NT2/D1 (cell line): ENCODE measurements around the gene RIMKLA.

ENCODE experiments used
- DNase-seq: peaks from one replicate; pipeline ENCODE4 v3.0.0-alpha.2; 2011; ENCODE audit warnings: low read depth, low spot score
- H3K27me3 ChIP-seq: 2 replicates; pipeline ENCODE4 v1.6.0; 2011; ENCODE audit warnings: mild to moderate bottlenecking; ENCODE audit not compliant: insufficient read length, insufficient read depth
- H3K36me3 ChIP-seq: 2 replicates; pipeline ENCODE4 v1.6.1; 2011; ENCODE audit warnings: mild to moderate bottlenecking, low read length, mixed read lengths; ENCODE audit not compliant: insufficient read depth, insufficient read length
- H3K4me1 ChIP-seq: 2 replicates; pipeline ENCODE4 v1.5.1; 2011; ENCODE audit not compliant: insufficient read depth, insufficient read length
- H3K4me3 ChIP-seq: 2 replicates; pipeline ENCODE4 v1.5.1; 2011; ENCODE audit warnings: low read depth; ENCODE audit not compliant: insufficient read length
- H3K9ac ChIP-seq: 2 replicates; pipeline ENCODE4 v1.6.0; 2011; ENCODE audit warnings: low read depth; ENCODE audit not compliant: insufficient read length
- H3K9me3 ChIP-seq: 2 replicates; pipeline ENCODE4 v1.5.1; 2011; ENCODE audit warnings: mild to moderate bottlenecking, low read length; ENCODE audit not compliant: insufficient read depth
- SUZ12 ChIP-seq: IDR thresholded peaks from 2 replicates; pipeline ENCODE4 v1.6.1; 2011; ENCODE audit not compliant: insufficient read length, insufficient read depth; ENCODE audit errors: extremely low read depth
- YY1 ChIP-seq: IDR thresholded peaks from 2 replicates; pipeline ENCODE4 v1.6.1; 2011; ENCODE audit not compliant: insufficient read length, insufficient read depth
- ZNF274 ChIP-seq: IDR thresholded peaks from 2 replicates; pipeline ENCODE4 v1.6.1; 2011; ENCODE audit warnings: mild to moderate bottlenecking, low read depth, low read length

RIMKLA gene

DNA sequence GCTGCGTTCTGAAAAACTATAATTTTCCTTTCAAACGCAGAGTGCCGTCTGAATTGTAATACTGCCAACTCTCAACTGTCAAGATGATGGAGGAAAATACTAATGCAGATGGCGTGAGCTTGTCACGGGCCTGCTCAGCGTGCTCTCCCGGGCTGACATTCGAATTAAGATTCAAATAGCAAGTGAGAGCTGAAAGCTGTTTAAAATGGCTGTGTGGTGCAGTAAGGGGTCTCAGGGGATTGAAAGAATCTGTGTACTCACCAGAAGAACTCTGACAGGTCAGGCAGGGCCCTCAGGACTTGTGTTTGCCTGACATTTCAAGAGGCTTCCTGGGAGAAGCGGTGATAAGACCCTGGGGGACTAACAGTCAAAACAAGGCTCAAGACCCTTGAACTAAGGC lies 42.1 kb downstream of the RIMKLA start:
- H3K9ac ChIP-seq, result no peak overlapping the region
- TF ChIP-seq SUZ12, result no peak
- no peak for TF ChIP-seq YY1
- no peak for TF ChIP-seq ZNF274
- no peak overlapping the region for H3K4me3 ChIP-seq
- no peaks in the 10 kb centered on the region for H3K9me3 ChIP-seq
- no peaks in the 10 kb centered on the region for H3K36me3 ChIP-seq
- no peak for DNase-seq
- no peaks in the 10 kb centered on the region for H3K27me3 ChIP-seq
- peaks cover 13% of the 10 kb centered on the region for H3K4me1 ChIP-seq

DNA sequence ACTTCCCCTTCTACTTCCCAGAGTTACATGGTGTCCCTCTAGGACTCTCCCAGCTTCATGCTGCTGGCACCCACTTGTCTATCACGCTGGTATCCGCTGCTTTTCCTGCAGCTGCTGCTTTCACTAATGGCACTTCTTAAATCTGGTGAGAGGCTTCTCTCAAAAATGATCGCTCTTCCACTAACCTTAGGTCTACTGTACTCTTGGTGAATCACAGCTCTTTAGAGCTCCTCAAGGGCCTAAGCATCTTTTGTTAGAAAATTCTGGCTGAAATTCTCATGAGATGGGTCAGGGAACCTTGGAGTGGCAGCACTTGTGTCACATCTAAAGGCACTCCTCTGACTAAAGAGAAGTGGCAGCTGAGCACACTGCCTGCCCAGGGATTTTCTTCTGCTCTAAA lies 43.1 kb downstream of the RIMKLA start:
- DNase-seq, result no peak

DNA sequence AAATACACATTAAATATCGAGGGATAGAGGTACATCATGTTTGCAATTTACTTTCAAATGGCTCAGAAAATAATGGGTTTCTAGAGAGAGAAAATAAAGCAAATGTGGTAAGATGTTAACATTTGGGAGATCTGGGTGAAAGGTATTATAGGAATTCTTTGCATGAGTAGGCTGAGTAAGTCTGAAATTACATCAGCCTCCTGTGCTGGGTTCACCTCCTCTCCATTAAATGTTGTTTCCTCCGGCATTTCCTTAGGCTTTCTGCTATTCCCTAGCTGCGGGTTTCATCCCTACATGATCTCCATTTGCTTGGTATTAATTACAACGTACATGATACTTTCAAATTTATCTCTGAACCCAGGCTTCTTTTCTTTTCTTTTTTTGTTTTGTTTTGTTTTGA lies 43.6 kb downstream of the RIMKLA start:
- no peaks in the 10 kb centered on the region for H3K27me3 ChIP-seq
- no peaks in the 10 kb centered on the region for H3K9me3 ChIP-seq
- H3K36me3 ChIP-seq, result no peaks in the 10 kb centered on the region
- no peak overlapping the region for H3K4me3 ChIP-seq
- no peak overlapping the region for H3K9ac ChIP-seq
- H3K4me1 ChIP-seq, result peaks cover 10% of the 10 kb centered on the region
- no peak for DNase-seq
- TF ChIP-seq SUZ12 (no peak), YY1 (no peak), ZNF274 (no peak)

More for the DNA sequence above, 43.1 kb downstream of the RIMKLA start:
- no peaks in the 10 kb centered on the region for H3K36me3 ChIP-seq
- H3K4me3 ChIP-seq, result no peak overlapping the region
- no peaks in the 10 kb centered on the region for H3K27me3 ChIP-seq
- H3K9ac ChIP-seq, result no peak overlapping the region
- TF ChIP-seq ZNF274 (no peak), SUZ12 (no peak)
- H3K9me3 ChIP-seq, result no peaks in the 10 kb centered on the region
- peaks cover 13% of the 10 kb centered on the region for H3K4me1 ChIP-seq

DNA sequence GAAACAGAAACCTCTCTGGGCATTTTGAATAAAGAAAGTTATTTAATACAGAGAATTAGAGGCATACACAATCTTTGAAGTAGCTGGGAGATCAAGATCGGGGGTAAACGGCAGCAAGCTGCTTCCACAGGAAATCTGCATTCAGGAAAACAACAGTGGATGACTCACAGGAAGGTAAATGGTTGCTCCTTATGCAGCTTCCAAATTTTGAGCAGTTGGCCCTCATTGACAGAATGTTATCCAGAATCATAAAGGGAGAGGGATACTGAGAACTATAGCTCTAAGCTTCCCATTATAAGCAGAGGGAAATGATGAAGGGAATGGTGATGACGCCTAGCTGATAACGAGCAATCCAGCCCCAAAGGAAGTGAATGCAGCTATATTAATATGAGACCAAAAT lies 46.6 kb downstream of the RIMKLA start:
- Histone ChIP-seq H3K36me3 (no peaks in the 10 kb centered on the region), H3K4me3 (no peak overlapping the region), H3K27me3 (no peaks in the 10 kb centered on the region), H3K9me3 (no peaks in the 10 kb centered on the region), H3K4me1 (no peaks in the 10 kb centered on the region), H3K9ac (no peak overlapping the region)
- DNase-seq, result no peak
- TF ChIP-seq YY1 (no peak), SUZ12 (no peak), ZNF274 (no peak)

DNA sequence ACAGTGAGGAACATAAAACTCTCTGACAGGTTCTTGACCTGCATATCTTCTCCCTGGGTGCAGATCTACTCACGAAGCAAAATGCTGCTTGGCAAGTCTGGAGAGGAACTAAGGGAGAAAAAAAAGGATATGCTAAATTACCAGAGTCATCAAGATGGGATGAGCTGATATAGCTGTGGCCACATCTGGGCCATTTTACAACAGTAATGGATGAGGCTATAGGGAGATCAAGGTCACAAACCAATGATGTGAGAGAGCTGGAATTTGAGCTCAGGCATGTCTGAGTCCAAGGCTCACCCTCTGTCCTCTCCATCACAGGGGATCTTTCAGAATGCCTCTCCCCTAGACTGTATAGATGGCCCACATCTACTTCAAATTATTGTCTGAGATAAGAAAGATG lies 49.0 kb downstream of the RIMKLA start:
- no peaks in the 10 kb centered on the region for H3K9me3 ChIP-seq
- H3K27me3 ChIP-seq, result no peaks in the 10 kb centered on the region
- peaks cover 6% of the 10 kb centered on the region for H3K4me1 ChIP-seq
- TF ChIP-seq YY1 (no peak), ZNF274 (no peak), SUZ12 (no peak)
- no peak overlapping the region for H3K4me3 ChIP-seq
- DNase-seq, result no peak
- H3K9ac ChIP-seq, result no peak overlapping the region
- H3K36me3 ChIP-seq, result no peaks in the 10 kb centered on the region

DNA sequence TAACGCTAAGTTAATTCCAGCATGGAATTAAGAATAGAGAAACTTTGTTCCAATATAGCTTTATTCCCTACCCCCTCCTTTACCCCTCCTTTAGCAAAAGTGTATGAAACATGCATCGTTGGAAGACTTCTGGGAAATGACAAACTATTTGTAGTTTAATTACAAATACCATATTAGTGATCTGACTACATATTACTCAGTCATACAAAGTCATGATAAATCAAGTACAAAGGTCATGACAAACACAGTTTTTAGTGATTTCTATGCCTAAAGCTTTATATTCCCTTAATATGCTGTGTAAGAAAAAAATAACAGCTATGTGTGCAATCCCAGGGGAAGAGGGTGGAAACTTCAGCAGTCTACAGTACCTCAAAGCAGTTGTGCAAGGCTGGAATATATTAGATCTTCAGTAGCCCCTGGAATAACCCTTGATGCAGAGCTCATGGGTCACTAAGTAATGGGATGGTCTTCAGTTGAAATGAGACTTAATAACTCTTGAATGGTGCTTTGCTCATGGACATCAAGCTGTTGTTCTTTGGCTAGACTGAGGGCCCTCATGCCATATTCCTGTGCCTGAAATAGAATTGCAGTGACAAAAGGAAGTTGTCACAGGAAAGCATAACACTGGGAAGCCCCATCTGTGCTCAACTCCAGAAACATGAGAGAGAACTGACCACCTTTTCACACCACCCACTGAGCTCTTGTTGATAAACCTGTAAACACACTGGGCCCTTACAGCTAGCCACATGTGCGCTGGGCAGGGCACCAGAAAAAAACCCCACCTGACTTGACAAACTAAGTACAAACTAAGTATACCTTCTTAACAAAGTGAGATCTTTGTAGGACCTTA lies 49.9 kb downstream of the RIMKLA start:
- no peak overlapping the region for H3K9ac ChIP-seq
- TF ChIP-seq SUZ12 (no peak), ZNF274 (no peak), YY1 (no peak)
- no peaks in the 10 kb centered on the region for H3K27me3 ChIP-seq
- peaks cover 6% of the 10 kb centered on the region for H3K4me1 ChIP-seq
- H3K9me3 ChIP-seq, result no peaks in the 10 kb centered on the region
- no peak for DNase-seq
- H3K36me3 ChIP-seq, result no peaks in the 10 kb centered on the region
- no peak overlapping the region for H3K4me3 ChIP-seq

DNA sequence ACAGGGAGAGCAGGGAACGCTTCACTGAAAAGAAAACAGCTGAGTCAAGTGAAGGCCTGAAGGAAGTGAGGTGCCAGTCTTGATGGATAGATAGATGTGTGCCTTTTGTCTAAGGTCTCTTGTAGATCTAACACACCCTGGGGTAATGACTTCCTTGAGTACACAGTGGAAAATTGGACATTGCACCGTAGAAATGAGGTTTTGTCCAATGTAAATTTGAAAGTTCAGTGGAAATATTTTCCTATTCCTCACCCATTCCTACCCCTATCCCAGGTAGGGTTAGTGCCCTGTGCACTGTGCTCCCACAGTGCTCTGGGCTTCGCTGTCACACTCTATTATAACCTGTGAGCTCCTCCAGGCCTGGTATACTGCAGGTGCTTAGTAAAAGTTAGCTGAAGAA lies 50.9 kb downstream of the RIMKLA start:
- TF ChIP-seq ZNF274, result no peak
- no peak for TF ChIP-seq SUZ12
- no peak for TF ChIP-seq YY1
- Histone ChIP-seq H3K9ac (no peak overlapping the region), H3K4me3 (no peak overlapping the region), H3K4me1 (peaks cover 6% of the 10 kb centered on the region), H3K27me3 (no peaks in the 10 kb centered on the region), H3K36me3 (no peaks in the 10 kb centered on the region), H3K9me3 (no peaks in the 10 kb centered on the region)
- DNase-seq, result no peak
